ENCODE measurements around the gene PAAF1. TPM values are rescaled to one million over a fixed set of nuclear protein-coding genes. Genes with fewer than 3 reads are reported as not detected.

Gene PAAF1
- total and polyA plus RNA-seq, 10 of the 15 experiments (the other 5 are each of a cell fraction or from before 2014, with no cell fraction given) = 13.7 to 70.6 (median 29.1) TPM

- H2AFZ ChIP-seq (ENCODE audit: control insufficient read depth, low read depth, low read length) = no peak overlapping the region
- in situ Hi-C loops (cut with MboI) (no loop called here), intact Hi-C loops (cut with micrococcal nuclease; ENCODE audit: unreplicated experiment) (no loop called here)
- H3K27me3 ChIP-seq (replicated peaks in 1 of 2; ENCODE audit: control insufficient read depth in 2 of 2, insufficient read depth in 2 of 2, low read length in 1 of 2) = no peaks in the 10 kb centered on the region
- POLR2A ChIA-PET = no interaction called here
- no peak overlapping the region for H3K27ac ChIP-seq (ENCODE audit: control insufficient read depth, insufficient read depth)
- RAD21 ChIA-PET (ENCODE audit: unreplicated experiment) = no interaction called here
- 100% methylated on average over 1 of the region's 1 CpG for WGBS (ENCODE audit: insufficient coverage, insufficient replicate concordance, low lambda C conversion rate, missing lambda C conversion rate)
- no peaks in the 10 kb centered on the region; the same call in 2 of the 3 replicates for H3K9me3 ChIP-seq (replicated peaks; ENCODE audit: control insufficient read depth, insufficient read depth, low read length)
- no peaks in the 10 kb centered on the region for H3K4me1 ChIP-seq (ENCODE audit: control insufficient read depth, insufficient read depth, low read length)
- no peak for FAIRE-seq
- no TSS peak for BruUV-seq (replicated peaks)
- H4K20me1 ChIP-seq (ENCODE audit: control insufficient read depth, insufficient read depth) = no peaks in the 10 kb centered on the region
- no peak for DNase-seq (ENCODE audit: low read depth, low spot score)
- SMC1A ChIA-PET (ENCODE audit: uncharacterized antibody, unreplicated experiment) = interaction anchor here (0.6 to 0.9 kb wide), 4 partner anchors 8 to 527 kb away, joined by 3 to 4 read pairs (median 3); no protein-coding TSS in a partner anchor
- no peak overlapping the region for H3K4me3 ChIP-seq
- no peak overlapping the region for H3K9ac ChIP-seq (ENCODE audit: control insufficient read depth, insufficient read depth, low read length)
- H3K79me2 ChIP-seq (ENCODE audit: control insufficient read depth, insufficient read depth, low read length) = no peaks in the 10 kb centered on the region
- CTCF ChIA-PET = interaction anchor here (0.8 to 1.7 kb wide), 2 partner anchors 11 to 590 kb away, joined by 3 to 7 read pairs; no protein-coding TSS in a partner anchor
- TF ChIP-seq NBN (IDR thresholded peaks at IDR 0.05) = no peak
- no peak for TF ChIP-seq POU2F2 (IDR thresholded peaks at IDR 0.05; ENCODE audit: borderline replicate concordance, low read depth, low read length)
- no peak for TF ChIP-seq CBX3 (IDR thresholded peaks at IDR 0.05; ENCODE audit: borderline replicate concordance, low read depth)
- no peak for TF ChIP-seq RFX5 (IDR thresholded peaks at IDR 0.05; ENCODE audit: low read depth, low read length)
- no peak for TF ChIP-seq ZNF274 (IDR thresholded peaks at IDR 0.05; ENCODE audit: insufficient read depth, insufficient read length)
- TF ChIP-seq ZBTB40 (IDR thresholded peaks at IDR 0.05; ENCODE audit: borderline replicate concordance) = no peak
- no peak for TF ChIP-seq PAX5 (IDR thresholded peaks at IDR 0.05; ENCODE audit: borderline replicate concordance, low read depth, low read length)
- no peak for TF ChIP-seq BCLAF1 (IDR thresholded peaks at IDR 0.05)
- TF ChIP-seq YBX1 (IDR thresholded peaks at IDR 0.05) = no peak
- TF ChIP-seq KLF5 (IDR thresholded peaks at IDR 0.05; ENCODE audit: partially characterized antibody) = no peak
- TF ChIP-seq TBL1XR1 (IDR thresholded peaks at IDR 0.05; ENCODE audit: low read depth, low read length) = no peak
- no peak for TF ChIP-seq DPF2 (IDR thresholded peaks at IDR 0.05)
- no peak overlapping the region for H3K4me2 ChIP-seq (ENCODE audit: control insufficient read depth, insufficient read depth)
- ATAC-seq = no peak
- H3K36me3 ChIP-seq (ENCODE audit: control insufficient read depth in 2 of 2, insufficient read depth in 2 of 2, low read length in 1 of 2) = no peaks in the 10 kb centered on the region
Measured at GRCh38 chr11:73942010-73942409, 65.2 kb downstream of the PAAF1 start.
